H9 (cell line): ENCODE results near the gene TPM2. TPM values are rescaled to one million over a fixed set of nuclear protein-coding genes. Genes with fewer than 3 reads are reported as not detected.
A peak's percentile ranks its signal among the peaks of the same experiment; 100 is the strongest.

Source experiments
- DNase-seq: peaks from one replicate; pipeline ENCODE4 v3.0.0-alpha.2; 2017
- H2AFZ ChIP-seq: one replicate; pipeline ENCODE4 v1.6.1; 2013; ENCODE audit warnings: mild to moderate bottlenecking, low read length, control low read depth, moderate library complexity
- H2AK5ac ChIP-seq: 2 replicates; pipeline ENCODE4 v1.6.1; 2013; ENCODE audit warnings: low read length, control low read depth, mixed read lengths; ENCODE audit not compliant: insufficient read length
- H2BK120ac ChIP-seq: one replicate; pipeline ENCODE4 v1.6.1; 2013; ENCODE audit warnings: low read depth, mild to moderate bottlenecking, low read length, control low read depth, inconsistent platforms; ENCODE audit not compliant: poor library complexity, severe bottlenecking
- H2BK12ac ChIP-seq: 2 replicates; pipeline ENCODE4 v1.6.1; 2013; ENCODE audit warnings: low read length, control low read depth, mixed read lengths, low read depth; ENCODE audit not compliant: insufficient read length
- H2BK15ac ChIP-seq: 2 replicates; pipeline ENCODE4 v1.6.1; 2013; ENCODE audit warnings: low read depth, low read length, control low read depth
- H2BK20ac ChIP-seq: one replicate; pipeline ENCODE4 v1.6.1; 2013; ENCODE audit warnings: low read depth, mild to moderate bottlenecking, low read length, control low read depth, inconsistent platforms; ENCODE audit not compliant: poor library complexity, severe bottlenecking
- H2BK5ac ChIP-seq: 2 replicates; pipeline ENCODE4 v1.6.1; 2013; ENCODE audit warnings: low read length, control low read depth, mixed read lengths; ENCODE audit not compliant: insufficient read length
- H3K14ac ChIP-seq: 2 replicates; pipeline ENCODE4 v1.6.1; 2013; ENCODE audit warnings: low read length, control low read depth; ENCODE audit not compliant: insufficient read depth
- H3K18ac ChIP-seq: 2 replicates; pipeline ENCODE4 v1.6.1; 2013; ENCODE audit warnings: low read depth, mild to moderate bottlenecking, mixed read lengths, low read length, control low read depth; ENCODE audit not compliant: insufficient read length
- H3K23ac ChIP-seq: 2 replicates; pipeline ENCODE4 v1.6.1; 2013; ENCODE audit warnings: low read length, control low read depth, mixed read lengths, low read depth; ENCODE audit not compliant: insufficient read length
- H3K23me2 ChIP-seq: 2 replicates; pipeline ENCODE4 v1.6.1; 2013; ENCODE audit warnings: low read depth, mild to moderate bottlenecking, mixed read lengths, low read length, control low read depth; ENCODE audit not compliant: insufficient read length, poor library complexity, severe bottlenecking
- H3K27ac ChIP-seq: 2 replicates; pipeline ENCODE4 v1.5.1; 2013; ENCODE audit warnings: low read length, control low read depth, mixed read lengths, low read depth; ENCODE audit not compliant: insufficient read length
- H3K27me3 ChIP-seq: 2 replicates; pipeline ENCODE4 v1.6.1; 2013; ENCODE audit warnings: low read length, control low read depth, inconsistent platforms; ENCODE audit not compliant: insufficient read depth
- H3K4ac ChIP-seq: 2 replicates; pipeline ENCODE4 v1.6.1; 2013; ENCODE audit warnings: low read depth, mild to moderate bottlenecking, control low read depth, inconsistent platforms, low read length, moderate library complexity
- H3K4me1 ChIP-seq: 2 replicates; pipeline ENCODE4 v1.6.1; 2013; ENCODE audit warnings: low read length, control low read depth, inconsistent platforms; ENCODE audit not compliant: insufficient read depth
- H3K4me2 ChIP-seq: 2 replicates; pipeline ENCODE4 v1.6.1; 2013; ENCODE audit warnings: low read length, control low read depth, mixed read lengths; ENCODE audit not compliant: insufficient read length, insufficient read depth
- H3K56ac ChIP-seq: 2 replicates; pipeline ENCODE4 v1.6.1; 2013; ENCODE audit warnings: low read depth, mild to moderate bottlenecking, mixed read lengths, low read length, control low read depth; ENCODE audit not compliant: insufficient read length
- H3K79me1 ChIP-seq: 2 replicates; pipeline ENCODE4 v1.6.1; 2013; ENCODE audit warnings: low read depth, mild to moderate bottlenecking, moderate library complexity, low read length, control low read depth, inconsistent platforms; ENCODE audit not compliant: insufficient read depth, poor library complexity, severe bottlenecking
- H3K79me2 ChIP-seq: 2 replicates; pipeline ENCODE4 v1.6.1; 2013; ENCODE audit warnings: low read length, control low read depth, inconsistent platforms; ENCODE audit not compliant: insufficient read depth
- H3K9ac ChIP-seq: 2 replicates; pipeline ENCODE4 v1.6.1; 2013; ENCODE audit warnings: low read length, control low read depth, mixed read lengths; ENCODE audit not compliant: insufficient read length; ENCODE audit errors: extremely low read depth
- H3K9me3 ChIP-seq: one replicate; pipeline ENCODE4 v1.6.1; 2013; ENCODE audit warnings: low read depth, low read length, inconsistent platforms; ENCODE audit not compliant: control insufficient read depth
- H3T11ph ChIP-seq: one replicate; pipeline ENCODE4 v1.6.1; 2013; ENCODE audit warnings: mild to moderate bottlenecking, low read length, control low read depth, inconsistent platforms
- H4K20me1 ChIP-seq: one replicate; pipeline ENCODE4 v1.6.1; 2013; ENCODE audit not compliant: control insufficient read depth, insufficient read length, insufficient read depth
- H4K5ac ChIP-seq: 2 replicates; pipeline ENCODE4 v1.6.1; 2013; ENCODE audit warnings: low read depth, mild to moderate bottlenecking, mixed read lengths, low read length, control low read depth; ENCODE audit not compliant: insufficient read length
- H4K8ac ChIP-seq: replicated peaks from 2 replicates; pipeline ENCODE4 v1.6.1; 2013; ENCODE audit warnings: low read length, control low read depth, mixed read lengths, low read depth; ENCODE audit not compliant: insufficient read length
- H4K91ac ChIP-seq: 2 replicates; pipeline ENCODE4 v1.6.1; 2013; ENCODE audit warnings: low read depth, mild to moderate bottlenecking, moderate library complexity, mixed read lengths, low read length, control low read depth; ENCODE audit not compliant: insufficient read length
- H3K27ac Mint-ChIP-seq, 3 experiments: 2 replicates in 2 of 3; 3 replicates in 1 of 3; pipeline ENCODE4 v1.8.0; 2020 to 2021; ENCODE audit warnings: mixed read lengths in 3 of 3, mild to moderate bottlenecking in 1 of 3, moderate library complexity in 1 of 3
- H3K27me3 Mint-ChIP-seq: 2 replicates; pipeline ENCODE4 v1.8.0; 2021; ENCODE audit warnings: low read depth, mild to moderate bottlenecking, moderate library complexity, mixed read lengths
- H3K36me3 Mint-ChIP-seq, 3 experiments: 2 replicates in 2 of 3; 3 replicates in 1 of 3; pipeline ENCODE4 v1.8.0; 2020 to 2021; ENCODE audit warnings: low read depth in 3 of 3, mixed read lengths in 3 of 3; ENCODE audit not compliant: insufficient read depth in 1 of 3
- H3K4me1 Mint-ChIP-seq, 2 experiments: 2 replicates each; pipeline ENCODE4 v1.8.0; 2020; ENCODE audit warnings: mixed read lengths in 2 of 2
- H3K4me3 Mint-ChIP-seq, 2 experiments: 2 replicates in 1 of 2; 3 replicates in 1 of 2; pipeline ENCODE4 v1.8.0; 2020 to 2021; ENCODE audit warnings: mild to moderate bottlenecking in 2 of 2, mixed read lengths in 2 of 2, moderate library complexity in 1 of 2
- H3K9me3 Mint-ChIP-seq, 2 experiments: 2 replicates in 1 of 2; 3 replicates in 1 of 2; pipeline ENCODE4 v1.8.0; 2020; ENCODE audit warnings: mild to moderate bottlenecking in 2 of 2, mixed read lengths in 2 of 2, moderate library complexity in 1 of 2
- CTCF ChIP-seq: fragments of 200-600 bp; sonication (generic); conservative IDR thresholded peaks from 3 replicates; pipeline ENCODE4 v1.8.0; 2021; ENCODE audit warnings: antibody characterized with exemption, mild to moderate bottlenecking
- WGBS: extraction: QIAGEN DNeasy Blood & Tissue Kit; methylation state at CpG from one replicate; pipeline ENCODE4 v1.1.7; 2013; ENCODE audit warnings: missing lambda C conversion rate, low lambda C conversion rate, mixed read lengths; ENCODE audit not compliant: insufficient read length; ENCODE audit errors: extremely low coverage; 5-methylcytosine and 5-hydroxymethylcytosine counted together
- total RNA-seq: library from RNA; stranded (reverse); gene quantifications from 2 replicates; pipeline ENCODE4 v1.2.1, GENCODE V29; 2021

The TPM2 gene
- total RNA-seq, 1 experiment from 2014 or later = 225 TPM

- H2BK120ac ChIP-seq = no peak overlapping the region
- H3K4ac ChIP-seq = no peak overlapping the region
- no peak overlapping the region for H3K18ac ChIP-seq
- H3K9me3 Mint-ChIP-seq = peaks cover 2 to 3% of the 10 kb centered on the region in 2 experiments; a peak in 3 of 5 replicates
- no peak overlapping the region for H2BK5ac ChIP-seq
- DNase-seq = no peak
- H3K27ac ChIP-seq = no peak overlapping the region
- peaks cover 28 to 40% (median 37%) of the 10 kb centered on the region in 3 experiments for H3K36me3 Mint-ChIP-seq
- H3K4me1 Mint-ChIP-seq = peaks cover 29 to 39% of the 10 kb centered on the region in 2 experiments
- H2BK15ac ChIP-seq = no peak overlapping the region
- no CpG with 5 or more reads among the region's 7 CpGs for WGBS
- H4K20me1 ChIP-seq = no peaks in the 10 kb centered on the region
- H3K23me2 ChIP-seq = peaks cover 15% of the 10 kb centered on the region
- H3K4me2 ChIP-seq = no peak overlapping the region
- H3K79me2 ChIP-seq = no peaks in the 10 kb centered on the region
- no peak overlapping the region for H2AFZ ChIP-seq
- peak overlapping the region in 1 of 2 experiments; percentile 1; a peak in 2 of 5 replicates for H3K4me3 Mint-ChIP-seq
- no peak overlapping the region for H3K9ac ChIP-seq
- H2BK12ac ChIP-seq = no peak overlapping the region
- H3K14ac ChIP-seq = no peak overlapping the region; the same call in 1 of the 2 replicates
- no peak overlapping the region for H4K5ac ChIP-seq
- H3K9me3 ChIP-seq = no peaks in the 10 kb centered on the region
- H3K4me1 ChIP-seq = peaks cover 3% of the 10 kb centered on the region; the same call in 1 of the 2 replicates
- H3K27me3 ChIP-seq = no peaks in the 10 kb centered on the region
- H2AK5ac ChIP-seq = no peak overlapping the region
- H3K23ac ChIP-seq = no peak overlapping the region
- H4K91ac ChIP-seq = no peak overlapping the region
- H3K27me3 Mint-ChIP-seq = peaks cover 13% of the 10 kb centered on the region
- TF ChIP-seq CTCF = no peak
- no peak overlapping the region for H2BK20ac ChIP-seq
- no peak overlapping the region for H4K8ac ChIP-seq
- H3K27ac Mint-ChIP-seq = peak overlapping the region in 2 of 3 experiments; percentile 2 to 58; a peak in 3 of 7 replicates
- no peaks in the 10 kb centered on the region for H3K79me1 ChIP-seq
- no peak overlapping the region for H3K56ac ChIP-seq
- no peak overlapping the region for H3T11ph ChIP-seq
These were observed 27.3 kb downstream of the TPM2 start for GRCh38 chr9:35662437-35662836.
